Panc1 (cell line): ENCODE results near the gene GNAT3. TPM values are rescaled to one million over a fixed set of nuclear protein-coding genes. Genes with fewer than 3 reads are reported as not detected.

Experiments
- ATAC-seq: fragments of 200-7000 bp; cut with Tn5 transposase; 2 replicates; pipeline ENCODE4 v1.9.1; 2020; ENCODE audit warnings: mild to moderate bottlenecking, moderate library complexity
- BruUV-seq: library from RNA; stranded (reverse); fragments of 400-500 nt; replicated peaks from 2 replicates; lab custom pipeline; 2021; lab: Mats Ljungman, UMichigan
- CTCF ChIA-PET: fragments of 300-600 bp; sonication (Branson Sonifier 250); formaldehyde crosslinking; loops from one replicate; lab custom pipeline; 2022; ENCODE audit warnings: antibody characterized with exemption; lab: Charles Lee
- POLR2A ChIA-PET: fragments of 300-600 bp; sonication (Branson Sonifier 250); formaldehyde crosslinking; loops from one replicate; lab custom pipeline; 2022; ENCODE audit warnings: antibody characterized with exemption; lab: Charles Lee
- DNase-seq: peaks from one replicate; pipeline ENCODE4 v3.0.0-alpha.2; 2010; ENCODE audit warnings: low read depth, low spot score
- H3K27ac ChIP-seq: 2 replicates; pipeline ENCODE4 v1.5.1; 2011; ENCODE audit warnings: mild to moderate bottlenecking, low read length, inconsistent platforms
- H3K27me3 ChIP-seq: fragments of 200-500 bp; sonication (Bioruptor generic); 2 replicates; pipeline ENCODE4 v1.6.0; 2014; ENCODE audit warnings: low read length, inconsistent platforms; ENCODE audit not compliant: control insufficient read depth, insufficient read depth
- H3K36me3 ChIP-seq: fragments of 200-500 bp; sonication (Bioruptor generic); 2 replicates; pipeline ENCODE4 v1.5.1; 2014; ENCODE audit warnings: inconsistent platforms, mild to moderate bottlenecking, low read length, moderate library complexity; ENCODE audit not compliant: control insufficient read depth, insufficient read depth
- H3K4me1 ChIP-seq: 2 replicates; pipeline ENCODE4 v1.5.1; 2011; ENCODE audit warnings: inconsistent platforms, mild to moderate bottlenecking, low read length, moderate library complexity; ENCODE audit not compliant: control insufficient read depth, insufficient read depth
- H3K4me3 ChIP-seq, 2 experiments: 2 replicates each; pipeline ENCODE4 v1.5.1; 2011 to 2012; ENCODE audit warnings: low read depth in 2 of 2, low read length in 2 of 2, mild to moderate bottlenecking in 2 of 2, inconsistent platforms in 1 of 2, moderate library complexity in 1 of 2
- H3K9me3 ChIP-seq: fragments of 200-500 bp; sonication (Bioruptor generic); 2 replicates; pipeline ENCODE4 v1.5.1; 2014; ENCODE audit warnings: low read depth, mild to moderate bottlenecking, inconsistent platforms, low read length, moderate library complexity; ENCODE audit not compliant: control insufficient read depth, insufficient read depth
- POLR2AphosphoS5 ChIP-seq: IDR thresholded peaks from 2 replicates; pipeline ENCODE4 v1.6.1; 2012; ENCODE audit warnings: mild to moderate bottlenecking, low read depth, low read length, moderate library complexity
- REST ChIP-seq, 2 experiments: IDR thresholded peaks; 2 replicates each; pipeline ENCODE4 v1.6.1; 2011 to 2012; ENCODE audit warnings: low read depth in 2 of 2, control low read depth in 1 of 2, low read length in 1 of 2, mild to moderate bottlenecking in 1 of 2, moderate library complexity in 1 of 2; ENCODE audit not compliant: insufficient read depth in 1 of 2
- SIN3A ChIP-seq: IDR thresholded peaks from 2 replicates; pipeline ENCODE4 v1.6.1; 2012; ENCODE audit warnings: low read depth, mild to moderate bottlenecking, low read length, moderate library complexity, borderline replicate concordance; ENCODE audit not compliant: insufficient read depth
- TCF7L2 ChIP-seq: IDR thresholded peaks from 2 replicates; pipeline ENCODE4 v1.6.1; 2011; ENCODE audit warnings: mild to moderate bottlenecking, low read depth, low read length, inconsistent platforms
- in situ Hi-C: cut with HindIII; loops from 2 replicates; pipeline ENCODE4 v1.10.0; 2016; ENCODE audit warnings: low sequenced_read_pairs, low pct_unique_long_range_greater_than_20kb
- intact Hi-C: fragments of 100-400 bp; cut with micrococcal nuclease; formaldehyde crosslinking; loops from one replicate; pipeline ENCODE4 v1.10.0; 2022; ENCODE audit not compliant: unreplicated experiment
- total RNA-seq: library from RNA; stranded (reverse); gene quantifications from one replicate; pipeline ENCODE4 v1.2.1, GENCODE V29; 2021; ENCODE audit not compliant: unreplicated experiment
- TF ChIP-seq, protein P1 (sequence below): fragments of 450-650 bp; IDR thresholded peaks from 2 replicates; pipeline ENCODE4 v1.5.1; 2017; ENCODE audit warnings: mild to moderate bottlenecking

The GNAT3 gene
- total RNA-seq, 1 experiment from 2014 or later, result not detected

DNA sequence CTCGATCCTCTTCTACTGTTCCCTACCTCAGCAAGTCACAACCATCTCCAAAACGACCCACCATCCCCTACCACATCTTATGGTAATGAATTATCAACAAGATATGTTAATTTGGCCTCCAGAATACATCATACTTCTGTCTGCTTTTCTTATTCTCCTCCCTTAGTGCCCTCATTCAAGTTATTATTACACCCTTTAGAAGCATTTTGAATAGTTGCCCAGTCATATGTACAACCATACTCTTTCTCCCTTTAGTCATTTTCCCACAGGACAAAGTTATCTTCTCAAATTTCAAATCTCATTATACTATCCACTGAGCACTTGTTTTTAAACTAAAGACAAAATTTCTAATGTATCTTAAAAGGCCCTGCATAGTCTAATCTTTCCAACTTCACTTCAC, 71.0 kb downstream of the GNAT3 start:
- no peak overlapping the region for H3K4me3 ChIP-seq
- intact Hi-C loops, result no loop called here
- no peak overlapping the region for H3K27ac ChIP-seq
- ATAC-seq, result no peak
- no peaks in the 10 kb centered on the region for H3K4me1 ChIP-seq
- CTCF ChIA-PET, result no interaction called here
- no peaks in the 10 kb centered on the region for H3K36me3 ChIP-seq
- BruUV-seq, result no TSS peak
- DNase-seq, result no peak
- POLR2A ChIA-PET, result no interaction called here
- TF ChIP-seq TCF7L2, result no peak
- no peak for TF ChIP-seq SIN3A
- TF ChIP-seq, protein P1, sequence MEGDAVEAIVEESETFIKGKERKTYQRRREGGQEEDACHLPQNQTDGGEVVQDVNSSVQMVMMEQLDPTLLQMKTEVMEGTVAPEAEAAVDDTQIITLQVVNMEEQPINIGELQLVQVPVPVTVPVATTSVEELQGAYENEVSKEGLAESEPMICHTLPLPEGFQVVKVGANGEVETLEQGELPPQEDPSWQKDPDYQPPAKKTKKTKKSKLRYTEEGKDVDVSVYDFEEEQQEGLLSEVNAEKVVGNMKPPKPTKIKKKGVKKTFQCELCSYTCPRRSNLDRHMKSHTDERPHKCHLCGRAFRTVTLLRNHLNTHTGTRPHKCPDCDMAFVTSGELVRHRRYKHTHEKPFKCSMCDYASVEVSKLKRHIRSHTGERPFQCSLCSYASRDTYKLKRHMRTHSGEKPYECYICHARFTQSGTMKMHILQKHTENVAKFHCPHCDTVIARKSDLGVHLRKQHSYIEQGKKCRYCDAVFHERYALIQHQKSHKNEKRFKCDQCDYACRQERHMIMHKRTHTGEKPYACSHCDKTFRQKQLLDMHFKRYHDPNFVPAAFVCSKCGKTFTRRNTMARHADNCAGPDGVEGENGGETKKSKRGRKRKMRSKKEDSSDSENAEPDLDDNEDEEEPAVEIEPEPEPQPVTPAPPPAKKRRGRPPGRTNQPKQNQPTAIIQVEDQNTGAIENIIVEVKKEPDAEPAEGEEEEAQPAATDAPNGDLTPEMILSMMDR, result no peak
- no peak for TF ChIP-seq POLR2AphosphoS5
- TF ChIP-seq REST (IDR thresholded peaks at IDR 0.05; ENCODE audit: insufficient read depth in 1 of 2, low read depth in 2 of 2, low read length in 1 of 2), result no peak
- in situ Hi-C loops, result no loop called here
- no peaks in the 10 kb centered on the region for H3K27me3 ChIP-seq
- H3K9me3 ChIP-seq, result no peaks in the 10 kb centered on the region

DNA sequence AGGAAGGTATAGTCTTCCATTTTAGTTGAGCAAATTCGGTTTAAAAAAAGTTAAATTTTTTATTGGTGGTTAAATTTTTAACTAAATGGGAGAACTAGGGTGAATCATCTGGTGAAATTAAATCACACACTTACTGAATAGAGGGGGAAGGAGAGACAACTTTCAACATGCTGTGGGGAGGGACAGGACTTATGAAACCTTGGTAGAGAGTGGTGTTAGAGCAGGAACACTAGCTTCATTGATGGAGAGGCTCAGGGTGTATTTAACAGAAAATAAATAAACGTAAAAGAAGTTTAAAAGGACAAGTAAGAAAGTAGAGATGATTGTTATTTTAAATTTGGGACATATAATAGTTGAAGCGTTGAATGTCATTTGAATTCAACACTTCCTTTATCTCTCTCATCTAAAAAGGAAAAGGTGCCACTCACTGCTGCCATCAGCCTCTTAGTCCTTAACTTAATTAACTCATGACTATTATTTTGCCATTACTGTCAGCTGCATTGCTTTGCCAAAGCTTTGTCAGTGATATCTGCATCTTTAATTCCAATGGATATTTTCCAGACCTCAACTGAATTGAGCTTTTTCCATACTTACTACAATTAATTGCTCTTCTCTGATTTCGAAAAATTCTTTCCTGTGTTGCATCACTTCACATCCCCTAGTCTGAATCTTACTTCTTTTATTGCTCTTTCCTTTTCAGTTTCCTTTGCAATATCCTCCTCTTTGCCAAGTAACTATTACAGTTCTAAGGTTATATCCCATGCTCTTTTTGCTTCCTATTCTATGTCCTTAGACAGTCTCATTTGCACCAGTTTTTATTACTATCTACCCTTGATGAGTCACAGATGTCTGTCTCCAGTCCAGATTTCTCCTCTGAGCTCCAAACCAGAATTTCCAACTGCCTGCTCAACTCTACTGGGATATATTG, 71.7 kb downstream of the GNAT3 start:
- Histone ChIP-seq H3K4me1 (no peaks in the 10 kb centered on the region), H3K36me3 (no peaks in the 10 kb centered on the region), H3K9me3 (no peaks in the 10 kb centered on the region), H3K27me3 (no peaks in the 10 kb centered on the region), H3K4me3 (no peak overlapping the region), H3K27ac (no peak overlapping the region)
- TF ChIP-seq, protein P1, result no peak
- no peak for TF ChIP-seq TCF7L2
- TF ChIP-seq REST (IDR thresholded peaks at IDR 0.05; ENCODE audit: insufficient read depth in 1 of 2, low read depth in 2 of 2, low read length in 1 of 2), result no peak
- no peak for TF ChIP-seq SIN3A
- TF ChIP-seq POLR2AphosphoS5, result no peak
- ChIA-PET CTCF (no interaction called here), POLR2A (no interaction called here)
- BruUV-seq, result no TSS peak
- no peak for ATAC-seq
- intact Hi-C loops (no loop called here), in situ Hi-C loops (no loop called here)
- no peak for DNase-seq
